Effector CD8-positive, alpha-beta T cell (primary cell): Measurements from ENCODE around the gene ACTR3.

Experiments
- DNase-seq: peaks from one replicate; lab custom pipeline; 2025; lab: John Stamatoyannopoulos, UW

ACTR3 gene

DNA sequence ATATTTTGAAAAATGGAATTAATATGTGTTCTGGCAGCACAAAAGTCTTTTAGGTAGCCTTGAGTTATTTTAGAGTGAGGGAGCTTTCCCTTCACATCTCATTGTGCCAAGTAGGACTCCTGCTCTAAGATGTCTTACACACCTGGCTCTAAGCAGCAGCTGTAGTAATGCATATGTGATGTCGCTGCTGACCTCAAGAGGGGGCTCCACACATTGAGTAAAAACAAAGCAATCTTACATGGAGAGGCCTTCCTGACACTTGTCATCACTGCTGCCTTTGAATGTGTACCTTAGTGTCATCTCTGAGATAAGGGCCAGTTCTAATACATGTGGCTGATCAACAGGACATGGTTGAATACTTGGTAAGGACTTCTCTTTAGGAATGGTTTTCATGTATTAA lies 75.8 kb downstream of the ACTR3 start:
- no peak for DNase-seq

DNA sequence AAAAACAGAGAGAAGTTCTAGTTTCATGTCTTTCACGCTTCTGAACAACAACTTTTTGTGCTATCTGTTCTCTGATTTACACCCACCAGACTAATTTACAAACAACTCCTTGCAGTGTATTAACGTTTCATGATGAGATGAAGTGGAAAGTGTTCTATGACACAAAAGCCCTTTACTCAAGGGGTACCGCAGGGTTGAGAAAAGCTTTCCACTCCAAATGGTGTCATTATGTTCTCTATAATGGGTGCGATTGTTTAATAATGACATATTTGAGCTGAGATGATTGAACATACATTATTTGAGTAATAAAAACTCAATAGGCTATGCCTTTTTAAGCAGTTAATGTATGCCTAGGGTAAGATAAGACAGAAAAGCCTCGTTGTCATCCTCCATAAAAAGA lies 76.3 kb downstream of the ACTR3 start:
- DNase-seq, result no peak

DNA sequence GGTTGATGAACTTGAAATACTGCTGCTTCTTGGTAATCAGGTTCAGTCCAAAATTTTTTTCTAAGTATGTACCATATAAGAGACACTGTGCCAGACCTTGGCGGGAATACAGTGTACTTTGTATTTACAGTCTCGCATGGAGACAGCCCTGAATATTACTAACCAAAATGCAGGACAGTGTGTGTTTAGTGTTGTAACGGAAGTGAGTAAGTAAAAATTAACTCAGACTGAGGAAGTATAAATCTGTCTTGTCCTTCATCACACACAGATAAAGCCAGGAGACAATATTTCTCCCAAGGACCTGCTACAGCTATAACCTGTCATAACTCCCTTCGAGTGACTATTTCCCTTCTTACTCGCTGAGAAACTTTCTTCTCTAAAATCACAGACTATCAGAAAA lies 76.9 kb downstream of the ACTR3 start:
- no peak for DNase-seq

DNA sequence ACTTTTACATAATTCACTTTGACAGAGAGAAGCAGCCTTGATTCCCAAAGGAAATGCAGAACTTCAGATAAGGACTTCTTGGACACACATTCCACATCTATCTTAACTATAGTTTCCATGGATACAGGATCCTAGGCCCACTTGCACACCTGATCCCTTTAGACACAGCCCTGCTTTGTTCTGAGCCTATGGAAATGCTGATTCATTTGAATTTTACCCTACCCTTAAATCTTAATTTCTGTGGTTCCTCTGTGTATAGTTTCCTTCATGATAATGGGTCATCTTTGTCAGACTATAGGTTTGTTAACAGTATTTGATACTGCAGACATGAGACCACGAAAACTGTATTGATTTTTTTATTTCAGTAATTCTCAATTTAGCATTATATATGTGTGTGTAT lies 77.4 kb downstream of the ACTR3 start:
- no peak for DNase-seq

DNA sequence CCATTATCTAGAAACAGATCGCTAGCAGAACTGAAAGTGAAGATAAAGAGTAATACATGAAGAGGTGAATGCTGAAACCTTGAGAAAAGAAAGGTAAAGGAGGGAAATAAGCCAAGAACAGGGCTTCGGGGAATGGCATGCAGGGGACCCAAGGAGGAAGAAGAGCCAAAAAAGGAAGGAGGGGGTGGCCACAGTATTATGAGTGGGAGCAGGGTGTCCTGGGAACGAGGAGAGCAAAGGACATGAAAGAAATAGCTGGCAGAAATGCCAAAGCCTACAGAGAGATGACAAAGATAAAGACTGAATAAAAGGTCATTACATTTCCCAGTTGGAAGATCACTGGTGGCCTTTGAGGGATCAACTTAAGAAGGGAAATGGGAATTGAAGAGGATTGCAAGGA lies 82.9 kb downstream of the ACTR3 start:
- no peak for DNase-seq

DNA sequence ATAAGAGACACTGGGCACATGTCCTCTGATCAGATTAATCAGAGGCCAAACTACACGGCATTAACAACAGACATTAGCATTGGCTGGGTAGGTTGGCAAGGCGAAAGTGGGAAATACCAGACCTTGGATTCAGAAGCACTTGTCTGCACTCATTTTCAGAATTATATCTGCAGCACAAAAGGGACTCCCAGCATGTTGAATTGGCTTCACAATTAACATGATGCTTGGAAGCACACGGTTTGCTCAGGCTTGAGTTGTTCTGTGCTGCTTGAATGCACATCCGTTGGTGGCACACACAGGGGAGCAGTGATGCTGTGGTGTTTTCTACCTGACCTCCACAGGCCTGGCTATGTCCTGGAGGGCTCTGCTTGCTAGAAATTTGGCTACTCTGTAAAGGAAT lies 83.9 kb downstream of the ACTR3 start:
- no peak for DNase-seq

DNA sequence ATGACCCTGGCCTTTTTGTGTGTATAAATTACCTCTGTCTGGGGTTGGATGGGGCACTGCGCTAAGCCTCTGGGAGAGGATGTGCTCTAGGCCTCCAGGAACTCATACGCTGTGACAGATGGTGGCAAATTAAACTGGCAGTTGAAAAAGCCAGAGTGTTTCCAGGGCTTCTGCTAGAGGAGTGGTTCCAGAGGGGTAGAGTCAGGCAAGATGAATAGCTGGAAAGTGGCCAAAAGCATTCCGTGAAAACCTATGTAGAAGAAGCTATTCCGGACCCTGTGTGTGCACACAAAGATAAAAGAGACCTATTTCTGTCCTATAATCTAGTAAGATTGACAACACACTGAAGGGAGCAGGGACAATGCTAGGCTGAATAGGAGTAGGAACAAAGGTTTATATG lies 84.8 kb downstream of the ACTR3 start:
- no peak for DNase-seq

DNA sequence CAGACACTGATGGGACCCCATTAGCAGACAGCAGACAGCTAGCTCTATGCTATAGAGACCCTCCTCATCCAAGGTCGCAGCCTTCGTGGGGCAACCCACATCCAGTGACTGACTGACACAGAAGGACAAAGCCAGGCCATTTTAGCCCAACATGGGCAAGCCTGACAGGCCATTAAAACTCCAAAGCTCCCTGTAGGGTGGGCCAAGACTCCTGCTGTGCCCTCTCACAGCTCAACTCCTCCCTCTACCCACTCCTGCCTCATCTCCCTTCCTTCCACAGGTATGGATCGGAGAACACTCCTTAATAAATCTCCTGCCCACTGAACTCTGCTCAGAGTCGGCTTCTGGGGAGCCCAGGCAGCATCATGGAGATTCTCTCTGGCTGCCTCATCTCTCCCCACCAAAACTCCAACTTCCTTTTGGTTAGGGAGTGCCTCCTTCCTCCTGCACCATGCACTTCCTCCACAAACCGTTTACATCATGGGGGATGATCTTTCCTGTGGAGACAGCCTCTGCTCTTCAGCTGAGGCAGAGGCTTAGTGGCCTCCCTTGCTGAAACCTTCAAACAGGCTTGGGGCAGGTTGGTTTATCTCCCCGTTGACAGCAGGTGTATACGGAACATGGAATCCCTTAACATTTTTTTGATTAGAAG lies 86.5 kb downstream of the ACTR3 start:
- DNase-seq, result no peak

DNA sequence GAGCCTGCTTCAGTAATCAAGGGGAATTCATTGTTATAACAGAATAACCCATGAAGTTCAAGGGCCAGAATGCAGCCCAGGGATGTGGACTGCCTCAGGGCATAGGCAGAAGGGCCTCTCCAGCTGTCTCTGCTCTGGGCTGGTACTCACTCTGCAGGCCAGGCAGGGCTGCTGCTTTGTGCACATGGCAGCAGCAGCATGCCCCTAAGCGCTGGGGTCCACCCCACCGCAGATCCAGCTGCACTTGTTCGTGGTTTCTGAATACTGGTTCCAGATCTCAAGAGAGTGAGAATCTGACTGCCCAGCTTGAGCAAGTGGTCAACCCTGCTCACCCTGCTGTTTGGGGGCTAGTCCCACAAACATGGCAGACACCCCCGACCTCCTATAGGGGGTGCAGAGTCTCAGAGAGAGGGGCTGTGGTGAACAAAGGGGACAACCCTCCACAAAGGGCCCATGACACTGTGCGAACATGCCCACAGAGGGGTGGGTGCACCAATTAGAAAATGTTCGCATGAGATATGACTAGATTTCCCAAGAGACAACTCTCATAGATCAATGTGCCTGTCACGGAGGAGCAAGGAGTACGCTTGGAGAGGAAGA lies 87.3 kb downstream of the ACTR3 start:
- no peak for DNase-seq

DNA sequence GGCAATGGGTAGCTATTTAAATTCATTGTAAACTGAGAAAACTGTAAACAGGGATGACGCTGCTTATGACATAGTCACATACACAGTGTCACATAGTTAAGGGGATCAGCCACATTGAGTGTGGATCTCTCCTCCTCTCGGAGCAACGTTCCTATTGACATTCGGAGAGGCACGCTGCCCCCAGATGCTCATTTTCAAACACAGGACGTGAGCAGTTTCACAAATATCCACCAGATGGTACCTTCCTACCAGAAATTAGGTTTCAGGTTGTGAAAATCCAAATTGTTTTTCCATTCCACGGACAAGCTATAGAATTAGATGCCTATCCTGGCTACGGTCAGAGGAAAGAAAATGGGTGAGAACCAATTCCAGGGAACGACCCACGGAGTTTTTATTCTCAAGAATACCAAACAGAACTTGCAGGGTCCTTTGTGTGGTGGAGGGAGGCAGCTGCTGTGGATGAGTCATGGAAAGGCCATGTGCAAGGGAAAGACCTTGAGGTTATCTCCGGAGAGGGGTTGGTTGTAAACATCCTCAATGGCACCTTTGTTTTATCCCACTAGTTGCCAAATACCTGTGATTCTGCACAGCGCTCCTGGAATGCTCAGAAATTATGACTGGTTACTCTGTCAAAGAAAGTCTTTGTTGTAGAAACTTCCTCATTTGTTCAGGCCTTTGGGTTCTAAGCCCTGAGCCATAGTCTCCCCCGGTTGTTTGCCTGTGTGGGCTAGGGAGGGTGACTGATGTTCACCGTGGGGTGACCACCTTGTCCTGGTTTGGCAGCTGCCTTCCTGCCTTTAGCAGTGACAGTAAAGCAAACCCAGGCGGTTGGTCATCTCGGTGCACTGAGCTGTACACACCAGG lies 88.0 kb downstream of the ACTR3 start:
- DNase-seq, result no peak

DNA sequence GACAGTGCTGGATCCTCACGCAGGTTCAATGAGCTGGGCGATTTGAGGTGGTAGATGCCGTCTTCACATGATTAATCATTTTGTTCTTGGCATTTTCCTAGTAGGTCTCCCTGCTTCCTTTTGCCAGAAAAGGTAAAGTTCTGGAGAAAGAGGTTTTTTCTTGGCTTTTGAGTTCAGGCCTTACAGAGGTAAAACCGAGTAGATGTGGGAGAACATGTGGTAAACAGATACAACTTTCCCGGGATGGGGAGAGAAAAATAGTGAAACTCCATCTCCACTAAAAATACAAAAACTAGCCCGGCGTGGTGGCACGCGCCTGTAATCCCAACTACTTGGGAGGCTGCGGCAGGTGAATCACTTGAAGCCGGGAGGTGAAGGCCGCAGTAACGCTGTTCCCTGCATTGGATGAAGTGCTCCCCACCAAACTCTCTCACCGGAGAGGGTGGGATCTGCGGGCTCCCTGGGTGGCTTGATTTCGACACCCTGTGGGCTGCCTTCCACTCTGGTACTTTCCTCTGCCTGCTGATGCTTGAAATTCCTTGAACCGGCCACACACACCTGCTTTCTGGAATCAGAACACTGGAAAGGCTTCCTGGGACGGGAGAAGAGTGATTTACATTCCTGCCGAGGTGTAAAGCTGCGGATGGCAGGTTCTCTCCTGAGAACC lies 88.8 kb downstream of the ACTR3 start:
- DNase-seq, result no peak

DNA sequence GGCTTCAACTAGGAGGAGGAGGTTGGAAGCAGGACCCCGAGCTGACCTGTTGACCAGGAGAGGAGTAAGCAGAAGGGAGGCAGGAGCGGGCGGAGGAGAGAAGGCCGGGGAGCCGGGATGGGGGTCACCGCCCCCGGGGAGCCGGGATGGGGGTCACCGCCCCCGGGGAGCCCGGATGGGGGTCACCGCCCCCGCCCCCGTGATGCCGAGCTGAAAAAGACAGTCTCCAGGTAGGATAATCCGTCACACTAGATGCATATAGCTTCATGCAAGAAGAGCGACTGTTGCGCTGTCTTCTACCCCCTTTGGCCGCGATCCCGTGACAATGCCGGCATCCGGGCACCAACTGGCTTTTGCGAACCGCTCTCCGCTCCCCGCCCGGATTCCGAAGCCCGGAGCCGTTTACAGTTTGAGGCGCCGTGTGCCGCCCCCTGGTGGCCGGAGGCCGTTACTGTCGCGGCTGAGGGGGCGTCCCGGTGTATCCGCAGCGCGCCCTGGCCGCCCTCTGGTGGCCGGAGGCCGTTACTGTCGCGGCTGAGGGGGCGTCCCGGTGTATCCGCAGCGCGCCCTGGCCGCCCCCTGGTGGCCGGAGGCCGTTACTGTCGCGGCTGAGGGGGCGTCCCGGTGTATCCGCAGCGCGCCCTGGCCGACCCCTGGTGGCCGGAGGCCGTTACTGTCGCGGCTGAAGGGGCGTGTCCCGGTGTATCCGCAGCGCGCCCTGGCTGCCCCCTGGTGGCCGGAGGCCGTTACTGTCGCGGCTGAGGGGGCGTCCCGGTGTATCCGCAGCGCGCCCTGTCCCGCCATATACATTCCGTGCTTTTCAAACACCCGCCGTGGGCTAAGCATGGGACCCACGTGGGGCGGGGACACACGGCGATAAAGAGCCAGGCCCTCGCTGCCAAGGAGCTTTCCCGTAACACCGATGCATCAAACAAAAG lies 89.6 kb downstream of the ACTR3 start:
- DNase-seq, result peak; percentile 40

DNA sequence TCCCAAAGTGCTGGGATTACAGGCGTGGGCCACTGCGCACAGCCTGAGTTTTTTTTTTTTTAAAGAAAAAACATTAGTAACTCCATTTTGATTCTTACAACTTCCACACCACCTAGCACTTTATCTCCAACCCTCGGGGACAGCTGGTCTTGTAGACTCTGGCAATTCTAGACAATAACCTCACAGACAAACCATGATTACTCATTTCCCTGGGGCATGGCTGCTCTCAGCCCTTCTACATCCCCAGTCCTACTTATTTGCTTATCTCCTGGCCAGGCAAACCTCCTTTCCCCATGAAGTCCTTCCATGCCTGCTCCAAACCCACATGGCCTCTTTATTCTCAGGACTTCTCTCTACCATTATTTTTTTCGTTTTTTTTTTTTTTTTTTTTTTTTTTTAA lies 91.1 kb downstream of the ACTR3 start:
- DNase-seq, result no peak

DNA sequence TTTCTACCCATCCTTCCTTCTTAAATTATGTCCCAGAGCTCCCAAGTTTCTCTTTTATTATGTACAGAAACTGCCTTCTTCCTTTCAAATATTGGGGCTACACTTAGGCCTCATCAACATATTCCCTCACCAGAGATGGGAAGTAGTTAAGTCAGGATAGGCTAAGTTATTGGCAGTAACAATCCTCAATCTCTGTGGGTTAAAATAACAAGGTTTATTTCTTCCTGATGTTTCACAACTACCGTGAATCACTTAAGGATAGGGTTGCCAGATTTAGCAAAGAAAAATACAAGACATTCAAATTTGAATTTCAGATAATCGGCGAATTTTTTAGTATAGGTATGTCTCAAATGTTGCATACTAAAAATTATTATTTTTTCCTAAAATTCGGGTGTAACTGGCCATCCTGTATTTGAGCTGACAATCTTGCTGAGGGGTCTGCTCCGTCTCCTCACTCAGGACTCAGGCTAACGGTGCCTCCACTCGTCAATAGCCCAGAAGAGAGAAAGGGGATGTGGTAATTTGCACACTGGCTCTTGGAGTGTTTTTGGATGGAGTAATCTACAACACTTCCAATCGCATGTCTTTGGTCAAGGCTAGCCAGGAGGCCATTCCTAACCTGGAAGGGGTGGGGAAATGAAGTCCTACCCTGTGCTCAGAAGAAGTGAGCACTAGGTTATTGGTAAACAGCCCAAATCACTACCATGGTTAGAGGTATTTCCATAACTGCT lies 91.7 kb downstream of the ACTR3 start:
- no peak for DNase-seq

DNA sequence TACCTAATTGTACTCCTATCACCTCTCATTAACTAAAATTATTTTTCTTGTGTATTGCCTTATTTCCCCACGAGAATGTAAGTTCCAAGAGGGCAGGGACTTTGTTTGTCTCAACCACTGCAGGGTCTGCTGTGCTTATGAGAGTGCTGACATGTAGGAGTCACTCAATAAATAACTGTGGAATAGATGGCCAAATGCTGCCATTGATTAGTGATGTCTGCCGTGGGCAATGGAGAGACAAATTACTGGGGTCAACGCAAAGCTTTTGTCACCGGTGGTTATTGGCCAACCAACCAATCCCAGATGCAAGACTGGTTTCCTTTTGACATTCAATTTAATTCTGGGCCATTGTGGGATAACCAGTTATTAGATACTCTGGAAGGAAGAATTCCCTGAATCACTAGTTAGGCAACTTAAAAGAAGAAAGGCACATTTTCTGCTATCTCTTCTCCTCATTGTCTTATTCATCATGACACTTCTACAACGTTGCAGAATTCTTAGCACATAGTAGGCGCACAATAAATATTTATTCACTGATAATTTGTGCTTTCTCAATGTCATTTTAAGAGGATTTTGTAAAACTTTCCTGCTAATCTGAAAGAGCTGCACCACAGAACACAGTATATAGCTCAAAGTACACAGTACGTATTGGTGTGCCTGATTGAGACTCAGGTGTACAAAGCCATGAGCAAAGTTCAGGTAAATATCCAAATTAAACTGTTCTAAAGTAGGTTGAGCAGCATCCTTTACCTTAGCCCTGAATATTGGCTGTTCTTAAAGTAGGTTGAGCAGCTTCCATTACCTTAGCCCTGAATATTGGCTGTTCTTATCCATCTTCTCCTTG lies 95.9 kb downstream of the ACTR3 start:
- no peak for DNase-seq

DNA sequence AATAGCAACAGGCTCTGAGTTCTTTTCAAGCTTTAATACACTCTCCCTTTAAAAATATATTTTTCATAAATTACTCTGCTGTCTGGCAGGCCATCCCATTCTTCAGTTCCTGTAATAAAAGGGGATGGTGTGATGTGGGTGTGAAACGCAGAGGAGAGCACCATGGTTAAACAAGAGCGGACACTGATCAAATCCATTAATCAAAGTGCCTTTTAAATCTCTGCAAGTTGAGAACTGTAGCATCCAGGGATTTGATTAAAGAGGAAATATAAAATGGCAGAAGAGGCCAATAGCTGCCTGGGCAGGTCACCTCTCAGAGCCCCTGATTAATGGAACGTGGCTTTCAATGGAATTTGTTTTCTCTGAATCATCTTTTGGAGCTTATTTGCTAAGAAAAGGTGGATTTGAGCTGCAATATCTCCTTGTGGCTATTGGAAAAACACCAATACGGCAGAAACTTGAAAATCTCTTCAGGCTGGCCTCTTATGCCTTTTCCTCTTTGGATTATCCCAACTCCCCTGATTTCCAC lies 96.9 kb downstream of the ACTR3 start:
- no peak for DNase-seq

DNA sequence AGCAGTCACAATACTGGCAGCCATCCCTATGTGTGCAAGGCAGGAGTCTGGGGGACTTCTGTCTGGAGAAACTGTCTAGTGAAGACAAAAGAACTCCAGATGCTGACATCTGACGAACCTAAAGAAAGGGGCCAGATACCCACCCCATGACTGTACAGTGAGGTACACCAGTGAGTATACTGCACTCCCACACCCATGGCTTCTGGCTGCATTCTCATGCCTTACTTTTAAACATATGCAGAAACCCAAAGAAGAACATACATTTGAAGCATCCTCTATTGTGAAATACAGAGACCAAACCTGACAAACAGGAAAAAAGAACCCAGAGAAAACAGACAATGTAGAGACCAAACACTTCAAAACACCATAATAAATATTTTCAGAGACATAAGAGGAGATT lies 102.2 kb downstream of the ACTR3 start:
- DNase-seq, result no peak

DNA sequence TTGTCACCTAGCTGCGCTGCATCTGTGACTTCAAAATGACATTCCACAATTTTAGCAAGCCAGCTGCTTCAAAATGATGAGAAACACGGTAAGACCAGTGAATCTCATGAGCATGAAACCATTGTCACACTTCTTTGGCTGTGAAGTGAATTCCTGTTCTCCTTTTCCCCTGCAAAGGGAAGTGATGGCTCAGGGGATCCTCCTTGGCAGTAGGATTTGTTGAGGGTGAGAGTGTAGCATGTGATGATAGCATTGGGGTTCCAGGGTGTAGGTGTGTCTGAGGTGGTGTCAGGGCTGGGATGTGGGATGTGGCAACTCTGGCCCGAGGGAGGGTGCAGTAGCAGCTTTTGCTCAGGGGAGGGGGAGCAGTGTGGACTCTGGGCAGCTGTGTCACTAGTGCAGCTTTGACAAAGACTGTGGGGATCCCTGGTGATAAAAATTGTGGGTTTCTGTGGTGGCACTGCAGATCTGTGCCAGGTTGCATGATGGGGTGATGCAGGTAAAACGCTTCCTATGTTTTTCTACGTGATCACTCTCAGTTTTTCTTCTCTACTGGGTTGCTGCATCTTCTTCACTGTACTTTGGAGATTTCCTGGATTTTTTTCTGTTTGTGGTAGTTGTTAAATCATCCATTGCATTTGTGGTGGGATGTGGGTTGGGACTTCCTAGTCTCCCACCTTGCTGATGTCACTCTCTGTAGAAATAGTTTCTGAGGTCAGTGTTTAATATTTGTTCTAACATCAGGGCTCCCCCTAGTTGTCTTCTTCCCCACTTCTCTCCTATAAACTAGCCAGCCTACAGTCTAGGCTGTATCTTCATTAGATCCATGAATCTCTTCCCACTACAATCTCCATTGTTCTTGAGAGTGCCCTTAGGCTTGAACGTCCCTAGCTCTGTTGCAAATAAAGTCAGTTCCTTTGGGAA lies 107.0 kb downstream of the ACTR3 start:
- DNase-seq, result no peak

DNA sequence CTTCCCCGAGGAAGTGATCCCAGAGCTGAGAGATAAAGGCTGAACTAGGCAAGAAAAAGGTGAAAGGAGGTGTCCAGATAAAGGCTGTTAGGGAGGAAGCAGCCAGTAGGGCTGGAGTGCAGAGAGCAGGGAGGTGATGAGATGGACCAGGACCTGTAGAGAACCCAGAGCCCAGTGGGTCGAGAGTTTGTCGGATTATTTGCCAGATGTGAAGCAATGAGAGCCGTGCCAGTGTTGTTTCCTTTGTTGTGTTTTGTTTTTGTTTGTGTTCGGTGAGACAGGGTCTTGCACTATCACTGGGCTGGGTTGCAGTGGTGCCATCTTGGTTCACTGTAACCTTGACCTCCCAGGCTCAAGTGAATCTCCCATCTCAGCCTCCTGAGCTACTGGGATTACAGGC lies 111.3 kb downstream of the ACTR3 start:
- no peak for DNase-seq
